CD4-positive, alpha-beta T cell treated with Interleukin-17A for 1 hour (primary cell): ENCODE results near the gene DLG2.

ENCODE experiments used
- DNase-seq: peaks from one replicate; pipeline ENCODE4 v3.0.0-alpha.2; 2020

DLG2 gene

GRCh38 chr11:85541683-85542082 lies 85.5 kb downstream of the DLG2 start:
- no peak for DNase-seq

- no peak for DNase-seq
Measured at GRCh38 chr11:85540635-85541205, 86.4 kb downstream of the DLG2 start.

GRCh38 chr11:85540181-85540580 lies 87.0 kb downstream of the DLG2 start:
- DNase-seq: no peak

- no peak for DNase-seq
Measured at GRCh38 chr11:85539740-85540139, 87.4 kb downstream of the DLG2 start.

- DNase-seq: no peak
Measured at GRCh38 chr11:85539029-85539689, 88.0 kb downstream of the DLG2 start.

GRCh38 chr11:85536438-85536837 lies 90.7 kb downstream of the DLG2 start:
- DNase-seq: no peak

- DNase-seq: no peak
Measured at GRCh38 chr11:85534806-85535205, 92.3 kb downstream of the DLG2 start.

- DNase-seq: no peak
Measured at GRCh38 chr11:85531191-85531897, 95.8 kb downstream of the DLG2 start.

GRCh38 chr11:85530634-85531033 lies 96.5 kb downstream of the DLG2 start:
- no peak for DNase-seq

GRCh38 chr11:85526564-85526963 lies 100.6 kb downstream of the DLG2 start:
- DNase-seq: no peak

GRCh38 chr11:85525686-85526085 lies 101.5 kb downstream of the DLG2 start:
- DNase-seq: no peak

GRCh38 chr11:85517272-85517671 lies 109.9 kb downstream of the DLG2 start:
- DNase-seq: no peak

GRCh38 chr11:85495918-85496317 lies 131.2 kb downstream of the DLG2 start:
- no peak for DNase-seq

- DNase-seq: no peak
Measured at GRCh38 chr11:85494396-85494795, 132.7 kb downstream of the DLG2 start.

- no peak for DNase-seq
Measured at GRCh38 chr11:85485902-85486301, 141.2 kb downstream of the DLG2 start.

- DNase-seq: no peak
Measured at GRCh38 chr11:85483861-85484260, 143.3 kb downstream of the DLG2 start.

- no peak for DNase-seq
Measured at GRCh38 chr11:85481862-85482261, 145.3 kb downstream of the DLG2 start.

GRCh38 chr11:85475660-85476517 lies 151.3 kb downstream of the DLG2 start:
- DNase-seq: no peak

GRCh38 chr11:85472953-85473352 lies 154.2 kb downstream of the DLG2 start:
- DNase-seq: no peak

- no peak for DNase-seq
Measured at GRCh38 chr11:85464283-85464682, 162.9 kb downstream of the DLG2 start.

GRCh38 chr11:85459304-85459703 lies 167.8 kb downstream of the DLG2 start:
- DNase-seq: no peak

- no peak for DNase-seq
Measured at GRCh38 chr11:85444479-85444878, 182.7 kb downstream of the DLG2 start.

GRCh38 chr11:85440273-85440672 lies 186.9 kb downstream of the DLG2 start:
- no peak for DNase-seq
